Neutrophil (primary cell): ENCODE results near the gene UCP2.
"Not testable (repeated sequence)": the region's sequence is repeated elsewhere in the genome, so short reads cannot be mapped to it uniquely, and the experiment has no call there.

Experiments
- H3K27ac ChIP-seq: fragments of 200-600 bp; sonication (generic); 2 replicates; pipeline ENCODE4 v1.5.1; 2016; ENCODE audit warnings: mild to moderate bottlenecking, moderate library complexity
- H3K27me3 ChIP-seq: fragments of 200-600 bp; sonication (generic); 2 replicates; pipeline ENCODE4 v1.6.0; 2016; ENCODE audit warnings: mild to moderate bottlenecking
- H3K36me3 ChIP-seq: fragments of 200-600 bp; sonication (generic); 2 replicates; pipeline ENCODE4 v1.5.1; 2017
- H3K4me1 ChIP-seq, 2 experiments: fragments of 200-600 bp in 1 of 2; sonication (generic) in 1 of 2; 1 replicate in 1 of 2; 2 replicates in 1 of 2; pipeline versions ENCODE4 v1.5.1 to v1.6.1; 2013 to 2016; ENCODE audit warnings: low read depth in 1 of 2, low read length in 1 of 2, mild to moderate bottlenecking in 1 of 2, moderate library complexity in 1 of 2; ENCODE audit not compliant: control insufficient read depth in 1 of 2, insufficient read depth in 1 of 2
- H3K4me3 ChIP-seq, 2 experiments: fragments of 200-600 bp in 1 of 2; sonication (generic) in 1 of 2; 1 replicate in 1 of 2; 2 replicates in 1 of 2; pipeline ENCODE4 v1.5.1; 2013 to 2016; ENCODE audit warnings: low read depth in 1 of 2, low read length in 1 of 2, mild to moderate bottlenecking in 1 of 2, moderate library complexity in 1 of 2
- H3K9me3 ChIP-seq: fragments of 200-600 bp; sonication (generic); 2 replicates; pipeline ENCODE4 v1.5.1; 2016
- TF ChIP-seq, protein P1 (sequence below): fragments of 200-600 bp; sonication (generic); IDR thresholded peaks from 2 replicates; pipeline ENCODE4 v1.5.1; 2016; ENCODE audit warnings: antibody characterized with exemption

Gene UCP2

DNA sequence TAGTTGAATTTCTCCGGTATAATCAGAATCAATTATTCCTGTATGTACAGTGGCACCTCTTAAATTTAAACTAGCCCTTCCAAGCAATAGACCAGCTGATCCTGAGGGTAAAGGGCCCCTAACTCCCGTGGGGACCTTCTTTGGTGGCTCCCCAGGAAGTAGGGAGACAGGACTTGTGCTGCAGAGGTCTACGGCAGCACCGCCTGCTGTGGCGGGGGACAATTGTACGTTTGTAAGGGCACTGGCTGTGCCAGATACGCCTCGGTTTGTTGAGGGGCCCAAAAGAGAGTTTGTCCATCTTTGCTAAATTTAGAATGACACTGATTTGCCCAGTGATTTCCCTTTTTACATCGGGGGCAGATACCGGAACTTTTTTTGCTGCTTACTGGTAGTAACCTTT is 37.7 kb downstream of the UCP2 start:
- Histone ChIP-seq H3K4me3 (no peak overlapping the region), H3K27me3 (no peaks in the 10 kb centered on the region), H3K9me3 (no peaks in the 10 kb centered on the region), H3K4me1 (no peaks in the 10 kb centered on the region), H3K36me3 (no peaks in the 10 kb centered on the region), H3K27ac (no peak overlapping the region)
- TF ChIP-seq, protein P1, sequence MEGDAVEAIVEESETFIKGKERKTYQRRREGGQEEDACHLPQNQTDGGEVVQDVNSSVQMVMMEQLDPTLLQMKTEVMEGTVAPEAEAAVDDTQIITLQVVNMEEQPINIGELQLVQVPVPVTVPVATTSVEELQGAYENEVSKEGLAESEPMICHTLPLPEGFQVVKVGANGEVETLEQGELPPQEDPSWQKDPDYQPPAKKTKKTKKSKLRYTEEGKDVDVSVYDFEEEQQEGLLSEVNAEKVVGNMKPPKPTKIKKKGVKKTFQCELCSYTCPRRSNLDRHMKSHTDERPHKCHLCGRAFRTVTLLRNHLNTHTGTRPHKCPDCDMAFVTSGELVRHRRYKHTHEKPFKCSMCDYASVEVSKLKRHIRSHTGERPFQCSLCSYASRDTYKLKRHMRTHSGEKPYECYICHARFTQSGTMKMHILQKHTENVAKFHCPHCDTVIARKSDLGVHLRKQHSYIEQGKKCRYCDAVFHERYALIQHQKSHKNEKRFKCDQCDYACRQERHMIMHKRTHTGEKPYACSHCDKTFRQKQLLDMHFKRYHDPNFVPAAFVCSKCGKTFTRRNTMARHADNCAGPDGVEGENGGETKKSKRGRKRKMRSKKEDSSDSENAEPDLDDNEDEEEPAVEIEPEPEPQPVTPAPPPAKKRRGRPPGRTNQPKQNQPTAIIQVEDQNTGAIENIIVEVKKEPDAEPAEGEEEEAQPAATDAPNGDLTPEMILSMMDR = no peak

DNA sequence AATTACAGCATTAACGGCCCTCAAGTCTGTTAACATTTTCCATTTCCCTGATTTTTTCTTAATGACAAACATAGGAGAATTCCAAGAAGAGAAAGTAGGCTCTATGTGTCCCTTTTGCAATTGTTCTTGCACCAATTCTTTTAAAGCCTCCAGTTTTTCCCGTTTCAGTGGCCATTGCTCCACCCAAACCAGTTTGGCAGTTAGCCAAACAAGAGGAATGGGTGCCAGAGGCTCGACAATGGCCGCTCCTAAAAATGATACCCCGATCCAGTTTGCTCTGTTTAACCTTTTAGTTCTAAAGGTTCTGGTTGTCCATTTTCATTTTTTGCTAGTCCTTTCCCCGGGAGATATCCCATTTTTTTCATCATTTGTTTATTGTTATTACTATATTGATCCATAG is 38.6 kb downstream of the UCP2 start:
- H3K4me1 ChIP-seq = no peaks in the 10 kb centered on the region
- H3K9me3 ChIP-seq = no peaks in the 10 kb centered on the region
- TF ChIP-seq, protein P1 = no peak
- H3K36me3 ChIP-seq = no peaks in the 10 kb centered on the region
- H3K27ac ChIP-seq = no peak overlapping the region
- H3K4me3 ChIP-seq = no peak overlapping the region
- H3K27me3 ChIP-seq = no peaks in the 10 kb centered on the region

DNA sequence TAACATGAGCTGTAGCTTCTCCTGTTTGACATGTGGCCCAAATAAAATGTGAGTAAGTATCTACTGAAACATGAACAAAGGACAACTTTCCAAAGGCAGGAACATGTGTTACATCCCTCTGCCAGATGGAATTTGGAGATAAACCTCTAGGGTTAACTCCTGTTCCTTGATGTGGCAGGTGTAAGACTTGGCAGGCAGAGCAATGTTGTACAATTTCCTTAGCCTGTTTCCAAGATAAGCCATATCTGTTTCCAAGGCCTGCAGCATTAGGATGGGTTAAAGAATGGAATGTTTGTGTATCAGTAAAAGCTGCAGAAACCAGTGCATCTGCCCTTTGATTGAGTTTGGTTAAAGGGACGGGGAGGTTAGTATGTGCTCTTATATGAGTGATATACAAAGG is 40.6 kb downstream of the UCP2 start:
- Histone ChIP-seq H3K9me3 (no peaks in the 10 kb centered on the region), H3K4me3 (no peak overlapping the region), H3K27me3 (no peaks in the 10 kb centered on the region), H3K4me1 (no peaks in the 10 kb centered on the region), H3K27ac (no peak overlapping the region), H3K36me3 (no peaks in the 10 kb centered on the region)
- TF ChIP-seq, protein P1 = no peak

DNA sequence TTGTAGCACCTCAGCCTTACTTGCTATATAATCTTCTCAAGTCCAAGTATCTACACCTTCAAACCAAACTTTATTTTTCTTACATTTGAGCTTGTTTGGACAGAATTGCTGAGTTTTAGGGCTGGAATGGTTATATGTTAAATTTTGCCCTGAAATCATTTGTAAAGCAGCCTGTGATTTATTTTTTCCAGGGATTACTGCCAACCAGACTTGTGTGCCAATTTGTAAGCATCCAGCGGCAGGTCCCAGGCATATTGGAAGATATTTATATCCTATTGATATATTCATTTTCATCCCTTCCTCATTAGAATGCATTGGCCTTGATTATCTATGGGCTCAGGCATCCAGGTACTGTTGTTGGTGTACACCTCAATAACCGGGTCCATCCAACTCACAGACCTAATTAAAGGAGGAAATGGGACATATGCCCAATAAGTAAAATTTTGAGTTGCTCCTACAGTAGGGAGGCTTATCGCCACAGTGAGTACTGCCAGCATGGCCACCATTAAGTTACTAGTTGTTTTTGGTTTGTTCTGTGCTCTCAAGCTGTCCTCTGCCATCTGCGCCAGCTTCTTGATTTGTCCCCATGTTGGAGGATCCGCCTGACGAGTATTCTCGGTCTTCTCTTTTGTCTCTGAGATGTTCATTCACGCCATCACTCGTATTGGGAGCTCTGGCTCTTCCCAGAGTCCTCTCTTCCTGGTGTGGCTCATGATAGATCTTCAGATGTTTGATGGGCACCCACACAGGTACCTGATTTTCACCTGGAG is 41.7 kb downstream of the UCP2 start:
- no peaks in the 10 kb centered on the region for H3K9me3 ChIP-seq
- TF ChIP-seq, protein P1 = no peak
- H3K4me1 ChIP-seq = no peaks in the 10 kb centered on the region
- no peak overlapping the region for H3K4me3 ChIP-seq
- H3K27ac ChIP-seq = no peak overlapping the region
- H3K27me3 ChIP-seq = no peaks in the 10 kb centered on the region
- H3K36me3 ChIP-seq = no peaks in the 10 kb centered on the region

DNA sequence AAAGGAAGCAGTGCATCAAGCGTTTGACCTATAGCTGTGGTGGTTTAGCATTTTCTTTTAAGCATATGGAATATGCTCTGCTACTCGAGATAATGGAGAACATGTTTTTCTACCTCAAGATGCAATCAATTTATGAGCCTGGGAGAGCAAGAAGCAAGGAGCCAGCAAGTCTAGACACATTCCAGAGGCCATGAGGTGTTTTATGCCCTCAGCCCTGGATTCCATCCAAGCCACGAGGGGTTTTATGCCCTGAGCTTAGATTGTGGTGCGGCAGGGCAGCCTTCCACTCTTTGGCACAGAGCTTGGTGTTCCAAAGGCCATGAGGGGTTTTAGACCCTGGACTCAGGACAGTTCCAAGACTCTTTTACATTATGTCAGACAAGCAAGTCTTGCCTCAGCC is 43.5 kb downstream of the UCP2 start:
- no peaks in the 10 kb centered on the region for H3K27me3 ChIP-seq
- H3K36me3 ChIP-seq = peaks cover 3% of the 10 kb centered on the region
- no peak overlapping the region for H3K27ac ChIP-seq
- no peak overlapping the region for H3K4me3 ChIP-seq
- H3K4me1 ChIP-seq = no peaks in the 10 kb centered on the region
- TF ChIP-seq, protein P1 = no peak
- no peaks in the 10 kb centered on the region for H3K9me3 ChIP-seq

DNA sequence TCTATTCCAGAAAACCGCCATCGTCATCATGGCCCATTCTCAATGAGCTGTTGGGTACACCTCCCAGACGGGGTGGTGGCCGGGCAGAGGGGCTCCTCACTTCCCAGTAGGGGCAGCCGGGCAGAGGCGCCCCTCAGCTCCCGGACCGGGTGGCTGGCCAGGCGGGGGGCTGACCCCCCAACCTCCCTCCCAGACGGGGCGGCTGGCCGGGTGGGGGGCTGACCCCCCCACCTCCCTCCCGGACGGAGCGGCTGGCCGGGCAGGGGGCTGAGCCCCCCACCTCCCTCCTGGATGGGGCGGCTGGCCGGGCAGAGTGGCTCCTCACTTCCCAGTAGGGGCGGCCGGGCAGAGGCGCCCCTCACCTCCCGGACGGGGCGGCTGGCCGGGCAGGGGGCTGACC is 46.6 kb downstream of the UCP2 start:
- not testable (repeated sequence) for H3K4me3 ChIP-seq, H3K27ac ChIP-seq, H3K27me3 ChIP-seq, H3K9me3 ChIP-seq, H3K4me1 ChIP-seq
- H3K36me3 ChIP-seq = peaks cover 12% of the 10 kb centered on the region
